Stimulated activated CD8-positive, alpha-beta memory T cell treated with anti-CD3 and anti-CD28 coated beads, Interleukin-2, amount 100 ng/mL, for 48 hours (primary cell): ENCODE data around the gene METTL22.

Experiments
- DNase-seq, 2 donors: peaks; one replicate each; pipeline ENCODE4 v3.0.0-alpha.2; 2020; ENCODE audit warnings: low read depth in 2 of 2

The METTL22 gene

DNA sequence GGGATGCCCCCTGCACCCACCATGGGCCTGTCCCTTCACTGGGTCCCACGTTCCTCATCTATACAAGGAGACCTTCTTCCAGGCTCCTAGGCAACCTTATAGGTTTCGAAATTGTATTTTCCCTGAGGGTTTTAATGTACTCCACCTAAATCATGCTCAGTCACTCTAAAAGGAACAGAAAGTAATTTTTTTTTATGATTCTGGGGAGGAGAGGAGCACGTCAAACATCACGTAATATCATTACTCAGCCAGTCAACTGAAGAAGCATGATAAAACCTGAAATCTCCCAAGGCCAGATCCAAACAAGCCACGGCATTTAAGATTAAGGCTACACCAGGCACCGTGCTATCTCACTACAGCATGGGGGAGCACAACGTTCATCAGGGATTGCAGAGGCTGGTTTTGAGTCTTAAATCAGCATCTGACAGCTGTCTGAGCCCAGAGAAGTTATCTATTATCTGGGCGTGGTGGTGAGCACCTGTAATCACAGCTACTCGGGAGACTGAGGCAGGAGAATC is 27.3 kb upstream of the METTL22 start:
- DNase-seq: no peak

DNA sequence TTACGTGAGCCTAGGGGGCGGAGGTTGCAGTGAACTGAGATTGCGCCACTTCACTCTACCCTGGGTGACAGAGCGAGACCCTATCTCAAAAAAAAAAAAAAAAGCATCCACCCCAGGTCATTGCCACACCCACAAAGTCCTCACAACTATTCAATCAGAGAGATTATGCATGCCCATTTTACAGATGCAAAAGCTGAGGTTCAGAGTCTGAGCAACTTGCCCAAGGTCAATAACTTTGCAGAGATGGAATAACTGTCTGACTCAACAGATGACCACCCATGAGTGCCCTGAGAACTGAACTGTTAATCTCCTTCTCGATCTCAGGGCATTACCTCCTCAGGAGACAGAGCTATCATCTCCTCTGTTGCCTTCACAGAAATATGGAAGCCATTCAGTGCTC is 25.7 kb upstream of the METTL22 start:
- DNase-seq: no peak

DNA sequence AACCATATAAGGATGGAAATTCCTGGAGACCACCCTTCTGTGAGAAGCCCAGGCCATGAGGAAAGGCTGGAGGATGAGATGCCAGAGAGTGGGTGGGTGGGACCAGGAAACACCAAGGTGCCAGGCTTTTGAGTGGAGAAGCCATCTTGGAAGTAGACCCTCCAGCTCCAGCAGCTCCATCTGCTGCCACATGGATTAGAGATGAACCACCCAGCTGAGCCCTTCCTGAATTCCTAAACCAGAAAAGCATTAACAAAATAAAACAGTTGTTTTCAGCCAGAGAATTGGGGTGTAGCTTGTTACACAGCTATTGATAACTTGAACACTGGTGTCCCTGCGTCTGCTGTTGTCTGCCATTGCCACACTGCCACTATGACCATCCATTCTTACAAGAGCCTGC is 24.9 kb upstream of the METTL22 start:
- DNase-seq: no peak

DNA sequence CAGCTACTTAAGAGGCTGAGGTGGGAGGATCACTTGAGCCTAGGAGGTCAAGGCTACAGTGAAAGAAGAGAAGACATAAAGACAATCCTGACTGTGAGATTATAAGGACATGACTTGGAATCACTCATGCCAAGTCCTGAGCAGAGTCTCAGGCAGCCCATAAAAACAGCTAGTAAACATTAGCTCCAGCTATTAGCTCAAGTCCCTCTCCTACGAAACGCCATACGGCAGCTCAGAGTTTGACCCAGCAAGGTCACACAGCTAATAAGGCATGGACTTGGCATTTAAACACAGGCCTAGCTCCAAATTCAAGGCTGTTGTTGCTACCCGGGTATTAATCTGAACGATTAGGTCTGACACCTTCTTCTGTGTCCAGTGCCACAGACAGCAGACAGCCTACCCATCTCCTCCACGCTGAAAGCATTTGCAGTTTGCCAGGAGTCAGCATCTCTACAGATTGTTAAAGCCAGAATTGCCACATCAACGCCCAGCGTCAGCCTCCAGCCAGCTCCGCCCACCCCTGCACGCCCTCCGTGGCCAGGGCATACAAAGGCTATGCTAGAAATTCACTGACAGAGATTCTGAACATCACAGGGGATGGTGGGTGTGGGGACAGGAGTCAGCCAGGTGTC is 21.2 kb upstream of the METTL22 start:
- DNase-seq: no peak

DNA sequence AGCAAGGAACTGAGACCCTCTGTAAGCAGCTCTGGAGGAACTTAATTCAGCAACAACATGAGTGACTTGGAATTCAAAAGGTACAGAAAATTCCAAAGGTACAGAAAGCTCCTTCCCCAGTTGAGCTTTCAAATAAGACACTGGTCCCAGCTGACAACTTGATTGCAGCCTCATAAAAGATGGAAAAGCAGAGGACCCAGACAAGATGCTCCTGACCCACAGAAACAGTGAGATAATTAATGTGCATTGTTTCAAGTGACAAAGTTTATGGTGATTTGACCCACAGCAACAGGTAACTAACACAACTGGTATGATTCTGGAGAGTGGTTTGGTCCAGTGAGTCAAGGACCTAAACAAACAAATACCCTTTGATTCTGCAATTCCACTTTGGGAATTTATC is 15.9 kb upstream of the METTL22 start:
- DNase-seq: no peak

DNA sequence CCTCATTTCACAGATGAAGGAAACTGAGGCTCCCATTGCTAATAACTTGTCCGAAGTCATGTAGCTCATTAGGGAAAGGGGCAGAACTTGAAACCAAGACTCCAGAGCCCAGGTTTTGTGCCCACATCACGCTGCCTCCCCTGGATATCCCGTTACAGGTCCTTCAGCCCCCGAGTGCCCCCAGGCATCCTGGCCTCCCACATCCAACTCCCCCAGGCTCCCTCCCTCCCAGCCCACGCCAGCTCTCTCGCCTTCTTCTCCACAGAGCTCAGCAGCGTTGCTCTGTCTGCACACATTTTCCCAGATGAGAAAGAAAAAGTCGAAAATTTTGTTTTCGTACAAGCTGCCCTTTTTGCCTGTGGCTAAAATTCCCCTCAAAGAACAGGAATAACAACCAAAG is 14.3 kb upstream of the METTL22 start:
- no peak for DNase-seq

DNA sequence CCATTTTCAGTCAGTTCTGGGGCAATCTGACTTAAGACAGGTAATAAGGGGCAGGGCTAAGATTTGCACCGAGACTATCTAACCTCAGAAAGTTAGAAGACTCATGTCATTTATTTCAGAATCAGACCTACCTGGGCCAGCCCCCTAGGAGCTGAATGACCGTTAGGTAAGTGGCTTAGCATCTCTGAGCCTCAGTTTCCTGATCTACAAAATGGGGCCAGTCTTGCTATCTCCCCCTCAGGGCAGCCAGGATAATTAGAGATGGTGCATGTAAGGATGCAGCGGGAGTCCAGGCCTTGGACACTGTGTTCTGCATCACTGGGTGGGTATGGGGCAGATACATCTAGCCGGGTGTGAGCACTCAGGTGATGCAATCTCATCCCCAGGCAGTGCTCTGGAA is 10.4 kb upstream of the METTL22 start:
- no peak for DNase-seq

DNA sequence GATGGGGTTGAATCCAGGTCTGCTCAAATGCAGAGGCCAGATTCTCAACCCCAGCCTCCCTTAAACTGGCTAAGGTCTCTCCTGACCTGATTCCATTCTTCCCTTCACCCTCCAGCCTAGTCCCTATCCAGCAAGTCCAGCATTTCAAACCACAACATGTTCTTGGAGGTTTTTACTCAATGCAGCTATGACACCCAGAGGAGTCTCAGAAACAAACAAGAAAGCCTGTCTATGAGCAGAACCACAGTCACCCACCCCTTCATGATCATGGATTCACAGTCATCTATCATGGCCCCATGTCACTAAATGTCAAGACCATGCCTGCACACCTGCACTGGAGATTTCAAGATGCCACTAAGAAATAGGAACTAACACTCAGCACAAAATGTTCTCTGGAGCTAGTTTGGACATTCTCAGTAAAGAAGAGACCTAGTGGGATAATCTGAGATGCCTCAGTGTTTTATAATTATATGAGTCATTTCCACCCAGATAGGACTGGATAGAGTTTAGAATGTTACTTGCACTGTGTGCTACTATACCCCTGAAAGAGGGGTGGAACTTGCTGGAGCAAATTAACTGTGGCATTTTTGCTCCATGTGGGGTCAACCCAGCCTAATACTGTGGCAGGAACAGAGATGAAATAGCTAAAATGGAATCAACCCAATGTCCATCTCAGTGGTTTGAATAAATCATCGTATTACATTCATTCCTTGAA is 9.5 kb upstream of the METTL22 start:
- DNase-seq: no peak

DNA sequence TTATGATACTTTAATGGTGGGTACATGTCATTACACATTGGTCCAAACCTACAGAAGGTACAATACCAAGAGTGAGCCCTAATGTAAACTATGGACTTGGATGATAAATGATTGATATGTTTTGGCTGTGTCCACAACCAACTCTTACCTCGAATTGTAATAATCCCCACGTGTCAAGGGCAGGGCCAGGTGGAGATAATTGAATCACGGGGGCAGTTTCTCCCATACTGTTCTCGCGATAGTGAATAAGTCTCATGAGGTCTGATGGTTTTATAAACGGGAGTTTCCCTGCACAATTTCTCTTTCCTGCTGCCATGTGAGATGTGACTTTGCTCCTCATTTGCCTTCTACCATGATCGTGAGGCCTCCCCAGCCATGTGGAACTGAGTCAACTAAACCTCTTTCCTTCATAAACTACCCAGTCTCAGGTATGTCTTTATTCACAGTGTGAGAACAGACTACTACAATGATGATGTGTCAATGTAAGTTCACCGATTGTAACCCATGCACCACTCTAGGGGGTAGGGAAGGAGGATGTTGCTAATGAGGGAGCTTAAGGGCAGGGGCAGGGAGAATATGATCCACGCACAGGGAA is 7.0 kb upstream of the METTL22 start:
- DNase-seq: no peak

DNA sequence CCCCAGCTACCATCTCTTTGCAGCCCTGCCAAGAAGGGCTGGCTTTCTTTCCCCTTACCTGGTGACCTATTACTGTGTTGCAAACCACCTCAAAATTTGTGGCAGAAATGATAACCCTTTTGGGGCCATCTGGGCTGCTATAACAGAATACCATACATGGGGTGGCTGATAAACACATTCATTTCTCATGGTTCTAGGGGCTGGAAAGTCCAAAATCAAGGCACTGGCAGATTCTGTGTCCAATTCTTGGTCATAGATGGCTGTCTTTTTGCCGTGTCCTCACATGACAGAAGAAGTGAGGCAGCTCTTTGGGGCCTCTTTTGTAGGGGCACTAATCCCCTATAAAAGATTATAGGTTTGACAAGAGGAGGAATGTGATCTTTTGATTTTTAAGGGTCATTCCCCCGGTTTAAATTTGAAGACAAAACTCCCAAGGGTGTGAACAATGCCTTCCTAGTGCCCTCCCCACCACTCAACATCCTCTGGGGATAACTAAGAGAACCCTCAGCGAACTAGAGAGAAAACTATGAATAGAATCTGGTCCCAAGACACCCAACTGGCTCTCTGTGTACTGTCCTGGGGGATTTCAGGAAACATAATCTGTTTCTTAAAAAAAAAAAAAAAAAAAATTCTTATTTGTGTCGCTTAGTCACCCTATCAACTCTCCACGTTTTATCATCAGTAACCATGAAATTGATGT is 1.7 kb upstream of the METTL22 start:
- DNase-seq: no peak

DNA sequence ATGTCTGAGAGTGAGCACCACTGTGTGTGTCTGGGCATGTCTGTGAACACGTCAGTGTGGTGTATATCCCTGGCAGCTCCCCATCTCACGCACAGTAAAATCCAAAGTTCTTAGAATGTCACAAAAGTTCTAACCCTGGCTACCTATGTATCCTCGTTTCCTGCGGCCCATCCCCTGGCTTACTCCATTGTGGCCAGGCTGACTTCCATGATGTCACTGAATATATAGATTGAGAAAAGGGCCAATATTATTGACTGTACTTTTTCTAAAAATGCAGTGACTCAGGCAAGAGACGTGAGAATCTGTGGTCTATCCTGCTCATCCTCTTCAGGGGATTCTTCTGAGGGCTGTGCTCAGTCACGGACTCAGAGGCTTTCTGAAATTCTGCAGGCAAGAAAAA is 963 bp upstream of the METTL22 start:
- no peak for DNase-seq

DNA sequence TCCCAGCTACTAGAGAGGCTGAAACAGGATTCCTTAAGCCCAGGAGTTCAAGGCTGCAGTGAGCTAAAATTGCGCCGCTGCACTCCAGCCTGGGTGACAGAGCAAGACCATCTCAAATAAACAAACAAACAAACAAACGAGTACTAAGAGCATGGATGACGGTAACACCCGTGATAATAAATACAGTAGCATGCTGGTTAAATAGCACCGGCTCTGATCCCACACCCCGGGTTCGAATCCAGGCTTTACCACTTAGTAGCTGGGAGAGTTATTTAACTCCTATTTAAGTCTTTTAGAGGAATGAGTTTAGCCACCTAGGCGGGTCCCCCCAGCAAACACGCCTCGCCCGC is 301 bp upstream of the METTL22 start:
- DNase-seq: no peak

DNA sequence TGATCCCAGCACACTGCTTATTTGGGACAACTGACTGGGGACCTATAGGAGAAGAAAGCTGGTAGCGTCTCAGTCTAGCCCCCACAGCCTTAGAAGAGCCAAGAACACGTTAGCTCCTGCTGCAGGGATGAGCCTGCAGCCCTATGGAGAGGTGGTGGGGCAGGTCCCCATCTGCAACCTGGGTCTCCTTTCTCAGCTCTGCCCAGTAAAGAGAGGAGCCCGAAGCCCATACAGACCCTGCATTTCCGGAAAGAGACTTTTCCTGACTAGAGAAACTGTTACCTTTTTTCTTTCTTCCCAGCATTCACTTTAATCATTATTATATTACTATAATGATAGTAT is 788 bp downstream of the METTL22 start:
- DNase-seq: no peak

DNA sequence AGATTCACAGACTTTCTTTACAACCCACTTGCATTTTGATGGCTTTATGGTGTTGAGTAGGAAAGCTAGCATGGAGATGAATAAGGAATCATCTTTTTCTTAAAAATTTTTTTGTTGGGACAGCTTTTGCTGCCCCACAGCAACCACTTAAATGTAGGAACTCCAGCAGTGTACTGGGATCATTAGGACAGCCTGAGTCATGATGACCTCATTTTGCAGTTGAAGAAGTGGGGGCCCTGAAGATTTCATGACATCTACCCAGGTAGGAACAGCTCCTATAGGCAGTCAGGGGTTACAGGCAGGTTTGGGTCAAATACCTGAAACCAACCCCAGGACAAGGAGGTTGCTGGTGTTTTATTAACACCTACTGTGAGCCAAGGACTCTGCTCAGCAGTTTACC is 2.1 kb downstream of the METTL22 start:
- DNase-seq: no peak

DNA sequence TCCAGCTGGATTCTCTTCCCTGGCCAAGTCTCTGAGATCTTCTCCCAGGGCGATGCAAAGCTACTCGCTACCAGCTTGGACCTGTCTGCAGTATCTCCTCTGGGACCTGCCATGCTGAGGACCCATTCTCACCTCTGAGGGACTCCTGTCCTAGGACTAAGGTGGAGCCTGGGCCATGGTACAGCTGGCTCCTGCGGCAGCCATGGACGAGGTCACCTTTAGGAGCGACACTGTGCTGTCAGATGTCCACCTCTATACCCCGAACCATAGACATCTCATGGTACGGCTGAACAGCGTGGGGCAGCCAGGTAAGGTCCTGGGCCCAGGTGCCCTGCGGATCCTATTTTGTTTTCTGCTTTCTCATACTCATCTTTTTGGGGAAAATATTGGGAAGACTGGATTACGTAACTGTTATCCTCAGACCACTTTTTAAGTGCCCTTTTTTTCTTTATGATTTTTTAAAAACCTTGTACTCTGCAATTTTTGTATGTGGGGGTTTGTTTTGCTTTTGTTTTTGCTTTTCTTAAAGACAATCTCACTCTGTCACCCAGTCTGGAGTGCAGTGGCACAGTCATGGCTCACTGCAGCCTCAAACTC is 4.1 kb downstream of the METTL22 start:
- DNase-seq: no peak

DNA sequence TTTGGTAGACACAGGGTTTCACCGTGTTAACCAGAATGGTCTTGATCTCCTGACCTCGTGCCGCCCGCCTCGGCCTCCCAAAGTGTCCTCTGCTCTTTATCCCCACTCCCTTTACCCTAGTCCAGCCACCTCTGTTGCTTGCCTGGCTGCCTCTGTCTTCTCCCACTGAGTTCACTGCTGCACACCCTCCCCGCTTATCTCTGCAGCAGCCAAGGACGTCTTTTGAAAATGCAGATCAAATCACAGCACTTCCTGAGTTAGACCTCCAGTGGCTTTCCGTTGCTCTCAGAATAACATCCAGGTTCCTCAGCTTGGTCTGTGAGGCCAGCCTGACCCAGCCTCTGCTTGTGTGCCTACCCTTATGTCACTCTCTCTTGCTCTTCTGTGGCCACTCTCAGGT is 5.4 kb downstream of the METTL22 start:
- DNase-seq: no peak

DNA sequence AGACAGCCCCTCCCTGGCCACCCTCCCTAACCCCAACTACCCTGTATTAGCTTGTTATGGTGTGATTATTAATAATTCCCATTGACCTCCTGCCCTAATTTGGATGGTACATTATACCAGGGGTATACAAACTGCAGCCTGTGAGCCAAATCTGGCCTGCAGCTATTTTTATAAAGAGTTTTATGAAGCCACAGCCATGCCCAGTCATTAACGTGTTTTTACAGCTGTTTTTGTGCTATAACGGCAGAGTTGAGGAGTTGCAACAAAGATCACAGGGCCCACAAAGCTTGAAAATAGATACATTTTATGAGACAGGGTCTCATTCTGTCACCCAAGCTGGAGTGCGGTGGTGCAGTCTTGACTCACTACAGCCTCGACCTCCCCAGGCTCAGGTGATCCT is 6.0 kb downstream of the METTL22 start:
- no peak for DNase-seq

DNA sequence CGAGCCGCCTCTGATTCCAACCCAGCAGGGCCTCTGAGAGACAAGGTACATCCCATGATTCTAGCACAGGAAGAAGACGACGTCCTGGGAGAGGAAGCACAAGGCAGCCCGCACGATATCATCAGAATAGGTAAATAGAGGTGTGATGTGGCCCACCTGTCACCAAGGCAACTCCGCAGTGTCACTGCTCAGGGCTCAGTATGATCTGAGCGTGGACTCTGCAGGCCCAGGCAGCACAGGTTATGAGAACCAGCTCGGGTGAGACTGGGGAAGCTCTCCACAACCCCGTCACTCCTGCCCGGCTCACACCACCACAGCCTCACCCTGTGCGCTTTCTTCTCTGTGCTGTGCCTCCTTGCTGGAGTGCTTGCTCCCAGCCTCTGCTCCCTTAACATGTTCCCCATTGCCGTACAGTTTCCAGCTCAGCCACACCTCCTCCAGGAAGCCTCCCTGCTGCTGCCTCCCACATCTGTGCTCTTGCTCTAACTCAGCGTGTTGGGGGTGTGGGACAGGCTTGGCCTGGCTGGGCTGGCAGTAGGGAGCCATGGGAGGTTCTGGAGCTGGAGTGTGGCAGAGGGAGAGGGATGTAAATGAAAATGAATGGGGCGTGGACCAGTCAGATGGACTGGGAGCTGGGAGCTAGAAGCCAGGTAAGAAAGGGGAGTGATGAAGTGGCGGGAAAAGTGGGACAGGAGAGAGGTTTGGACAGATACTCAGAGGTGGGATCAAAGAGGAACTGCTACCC is 7.7 kb downstream of the METTL22 start:
- no peak for DNase-seq

DNA sequence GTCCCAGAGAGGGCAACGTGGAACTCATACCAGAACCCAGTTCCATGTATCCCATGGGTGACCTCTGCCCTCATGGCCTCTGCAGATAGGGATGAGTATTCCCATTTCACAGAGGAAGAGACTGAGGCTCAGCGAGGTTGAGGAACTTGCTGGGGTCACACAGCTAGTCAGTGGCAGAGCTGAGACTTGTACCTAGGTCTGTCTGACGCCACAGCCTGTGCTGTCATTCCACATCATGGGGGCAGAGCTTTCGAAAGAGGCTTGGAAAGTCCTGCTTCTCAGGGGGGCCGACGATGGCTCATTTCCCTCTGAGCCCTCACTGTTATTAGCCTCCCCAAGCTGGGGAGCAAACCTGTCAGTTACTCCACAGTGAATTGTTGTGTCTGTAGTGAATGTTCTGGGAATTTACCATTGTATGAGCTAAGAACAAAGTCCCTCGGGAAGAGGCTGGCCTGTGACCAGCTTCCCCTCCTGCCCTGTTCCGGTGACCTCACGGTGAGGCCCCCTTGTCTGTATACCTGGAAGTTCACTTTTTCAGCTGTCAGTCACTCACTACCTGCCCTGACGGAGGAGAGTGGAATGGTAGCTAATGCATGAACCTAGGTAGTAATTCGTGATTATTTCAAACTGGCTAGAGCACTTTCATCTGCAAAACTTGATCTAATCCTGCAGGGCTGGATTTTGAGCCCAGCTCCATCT is 8.9 kb downstream of the METTL22 start:
- DNase-seq: no peak

DNA sequence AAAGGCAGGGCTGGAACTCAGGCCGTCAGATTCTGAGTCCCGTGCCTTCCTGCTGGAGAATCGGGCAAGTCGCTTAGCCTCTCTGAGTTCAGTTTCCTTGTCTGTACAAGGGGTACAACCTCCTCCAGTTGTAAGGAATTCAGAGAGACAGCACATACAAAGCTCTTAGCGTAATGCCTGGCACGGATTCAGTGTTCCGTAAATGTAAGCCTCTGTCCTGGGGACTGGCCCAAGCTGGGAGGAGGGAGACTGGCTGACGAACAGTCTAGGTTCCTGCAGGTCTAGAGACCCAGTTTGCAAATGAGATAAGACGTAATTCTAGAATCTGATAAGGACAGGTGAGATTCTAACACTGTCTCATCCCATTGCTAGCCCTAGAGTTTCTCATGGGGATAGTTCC is 9.9 kb downstream of the METTL22 start:
- DNase-seq: no peak

DNA sequence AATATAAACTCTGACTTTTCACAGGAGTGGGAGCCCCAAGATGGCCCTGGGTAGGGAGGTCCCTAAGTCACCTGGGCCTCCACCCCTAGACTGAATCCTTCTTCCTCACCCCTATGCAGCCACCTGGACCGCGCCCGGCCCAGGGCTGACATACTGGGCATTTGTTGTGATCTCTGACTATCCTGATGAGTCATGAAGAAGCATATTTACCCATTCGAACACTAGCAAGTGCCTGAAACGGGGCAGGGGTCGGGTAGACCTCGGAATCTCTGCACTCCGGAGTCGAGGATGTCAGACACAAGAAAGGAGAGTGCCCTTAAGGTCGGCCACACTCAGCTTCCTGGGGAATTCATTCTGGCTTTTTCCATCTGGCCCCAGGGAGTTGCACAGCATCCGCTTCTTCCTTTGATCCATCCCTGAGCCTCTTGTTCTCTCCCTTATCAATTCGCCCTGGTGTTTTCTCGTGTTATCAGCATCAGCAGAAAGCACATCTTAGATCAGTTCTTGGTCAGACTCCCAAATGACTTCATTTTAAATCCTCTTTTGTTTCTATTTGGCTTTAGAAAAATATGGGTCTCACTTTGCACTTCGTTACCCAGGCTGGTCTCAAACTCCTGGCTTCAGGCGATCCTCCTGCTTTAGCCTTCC is 10.4 kb downstream of the METTL22 start:
- DNase-seq: no peak
